ENCODE data around the gene KCNIP2.
A peak's percentile ranks its signal among the peaks of the same experiment; 100 is the strongest.

GRCh38 chr10:101780818-101781654 lies 62.6 kb downstream of the KCNIP2 start:
- no peak for TF ChIP-seq POLR2A (IDR thresholded peaks at IDR 0.05)
- TF ChIP-seq, protein P1, sequence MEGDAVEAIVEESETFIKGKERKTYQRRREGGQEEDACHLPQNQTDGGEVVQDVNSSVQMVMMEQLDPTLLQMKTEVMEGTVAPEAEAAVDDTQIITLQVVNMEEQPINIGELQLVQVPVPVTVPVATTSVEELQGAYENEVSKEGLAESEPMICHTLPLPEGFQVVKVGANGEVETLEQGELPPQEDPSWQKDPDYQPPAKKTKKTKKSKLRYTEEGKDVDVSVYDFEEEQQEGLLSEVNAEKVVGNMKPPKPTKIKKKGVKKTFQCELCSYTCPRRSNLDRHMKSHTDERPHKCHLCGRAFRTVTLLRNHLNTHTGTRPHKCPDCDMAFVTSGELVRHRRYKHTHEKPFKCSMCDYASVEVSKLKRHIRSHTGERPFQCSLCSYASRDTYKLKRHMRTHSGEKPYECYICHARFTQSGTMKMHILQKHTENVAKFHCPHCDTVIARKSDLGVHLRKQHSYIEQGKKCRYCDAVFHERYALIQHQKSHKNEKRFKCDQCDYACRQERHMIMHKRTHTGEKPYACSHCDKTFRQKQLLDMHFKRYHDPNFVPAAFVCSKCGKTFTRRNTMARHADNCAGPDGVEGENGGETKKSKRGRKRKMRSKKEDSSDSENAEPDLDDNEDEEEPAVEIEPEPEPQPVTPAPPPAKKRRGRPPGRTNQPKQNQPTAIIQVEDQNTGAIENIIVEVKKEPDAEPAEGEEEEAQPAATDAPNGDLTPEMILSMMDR (IDR thresholded peaks at IDR 0.05), result peak; percentile 60 to 92 (median 69)
